WTC11 (cell line): ENCODE measurements around the gene GMEB2.

ENCODE experiments used
- CTCF ChIP-seq: fragments of 200-600 bp; IDR thresholded peaks from 2 replicates; pipeline ENCODE4 v1.8.0; 2022; ENCODE audit warnings: antibody characterized with exemption
- IRF2 ChIP-seq: sonication (generic); formaldehyde crosslinking; IDR thresholded peaks from 2 replicates; pipeline ENCODE4 v1.8.0; 2022; ENCODE audit warnings: low read depth, missing genetic modification reagents, borderline replicate concordance
- NFYB ChIP-seq: sonication (generic); formaldehyde crosslinking; conservative IDR thresholded peaks from 2 replicates; pipeline ENCODE4 v1.8.0; 2022; ENCODE audit warnings: low read depth, missing genetic modification reagents
- NR2C2 ChIP-seq: sonication (generic); formaldehyde crosslinking; IDR thresholded peaks from 2 replicates; pipeline ENCODE4 v1.8.0; 2022; ENCODE audit warnings: mild to moderate bottlenecking, missing genetic modification reagents
- USF2 ChIP-seq: sonication (generic); formaldehyde crosslinking; IDR thresholded peaks from 2 replicates; pipeline ENCODE4 v1.8.1; 2023; ENCODE audit warnings: mild to moderate bottlenecking, missing genetic modification reagents, moderate library complexity

- TF ChIP-seq CTCF (no peak), IRF2 (CRISPR knock-in tag) (no peak), USF2 (no peak), NR2C2 (CRISPR knock-in tag) (no peak), NFYB (CRISPR knock-in tag) (no peak)
Observed at GRCh38 chr20:63560856-63561609, 65.9 kb downstream of the GMEB2 start.
